HEK293 (cell line): Measurements from ENCODE around the gene ENC1.

Experiments used
- BCL11A ChIP-seq: fragments of 450-650 bp; formaldehyde crosslinking; IDR thresholded peaks from 2 replicates; pipeline ENCODE4 v1.5.1; 2016; ENCODE audit warnings: low read depth, missing biosample characterization, missing genetic modification characterization
- GLI2 ChIP-seq: fragments of 450-650 bp; formaldehyde crosslinking; IDR thresholded peaks from 2 replicates; pipeline ENCODE4; 2017; ENCODE audit warnings: missing biosample characterization, missing genetic modification characterization, low read depth, borderline replicate concordance
- KLF7 ChIP-seq: fragments of 450-650 bp; formaldehyde crosslinking; IDR thresholded peaks from 2 replicates; pipeline ENCODE4 v1.5.1; 2016; ENCODE audit warnings: missing biosample characterization, missing genetic modification characterization, borderline replicate concordance
- MEIS1 ChIP-seq: sonication (generic); formaldehyde crosslinking; IDR thresholded peaks from 2 replicates; pipeline ENCODE4 v1.8.1; 2022; ENCODE audit warnings: missing genetic modification reagents, mild to moderate bottlenecking, borderline replicate concordance
- SCRT1 ChIP-seq: fragments of 450-650 bp; formaldehyde crosslinking; IDR thresholded peaks from 2 replicates; pipeline ENCODE4 v1.5.1; 2016; ENCODE audit warnings: missing biosample characterization, missing genetic modification characterization, borderline replicate concordance
- TCF7L2 ChIP-seq: IDR thresholded peaks from 2 replicates; pipeline ENCODE4 v1.6.1; 2011; ENCODE audit warnings: low read depth, mild to moderate bottlenecking, inconsistent platforms, low read length, moderate library complexity, borderline replicate concordance
- YY2 ChIP-seq: fragments of 450-650 bp; formaldehyde crosslinking; IDR thresholded peaks from 2 replicates; pipeline ENCODE4 v1.5.1; 2016; ENCODE audit warnings: missing biosample characterization, missing genetic modification characterization
- ZBTB1 ChIP-seq: fragments of 450-650 bp; formaldehyde crosslinking; IDR thresholded peaks from 2 replicates; pipeline ENCODE4 v1.5.1; 2016; ENCODE audit warnings: missing biosample characterization, missing genetic modification characterization
- ZBTB10 ChIP-seq: fragments of 450-650 bp; formaldehyde crosslinking; IDR thresholded peaks from 2 replicates; pipeline ENCODE4 v1.5.1; 2016; ENCODE audit warnings: missing biosample characterization, missing genetic modification characterization
- ZBTB21 ChIP-seq: fragments of 450-650 bp; formaldehyde crosslinking; IDR thresholded peaks from 2 replicates; pipeline ENCODE4 v1.5.1; 2017; ENCODE audit warnings: missing biosample characterization, missing genetic modification characterization
- ZBTB49 ChIP-seq: fragments of 450-650 bp; formaldehyde crosslinking; IDR thresholded peaks from 2 replicates; pipeline ENCODE4 v1.5.1; 2016; ENCODE audit warnings: missing biosample characterization, missing genetic modification characterization, low read depth
- ZBTB8A ChIP-seq: fragments of 450-650 bp; formaldehyde crosslinking; IDR thresholded peaks from 2 replicates; pipeline ENCODE4 v1.5.1; 2016; ENCODE audit warnings: missing biosample characterization, missing genetic modification characterization
- ZFP41 ChIP-seq: fragments of 450-650 bp; formaldehyde crosslinking; IDR thresholded peaks from 2 replicates; pipeline ENCODE4 v1.5.1; 2016; ENCODE audit warnings: missing biosample characterization, missing genetic modification characterization, borderline replicate concordance
- ZNF155 ChIP-seq: fragments of 450-650 bp; formaldehyde crosslinking; IDR thresholded peaks from 2 replicates; pipeline ENCODE4 v1.5.1; 2016; ENCODE audit warnings: missing biosample characterization, missing genetic modification characterization
- ZNF16 ChIP-seq: fragments of 450-650 bp; formaldehyde crosslinking; IDR thresholded peaks from 2 replicates; pipeline ENCODE4 v1.5.1; 2016; ENCODE audit warnings: low read depth, missing biosample characterization, missing genetic modification characterization
- ZNF202 ChIP-seq: fragments of 450-650 bp; formaldehyde crosslinking; IDR thresholded peaks from 2 replicates; pipeline ENCODE4 v1.5.1; 2016; ENCODE audit warnings: missing biosample characterization, missing genetic modification characterization, borderline replicate concordance
- ZNF350 ChIP-seq: fragments of 450-650 bp; formaldehyde crosslinking; IDR thresholded peaks from 2 replicates; pipeline ENCODE4 v1.5.0; 2017; ENCODE audit warnings: missing biosample characterization, mild to moderate bottlenecking, missing genetic modification characterization
- ZNF366 ChIP-seq: fragments of 450-650 bp; formaldehyde crosslinking; conservative IDR thresholded peaks from 2 replicates; pipeline ENCODE4 v1.5.1; 2016; ENCODE audit warnings: missing biosample characterization, missing genetic modification characterization
- ZNF416 ChIP-seq: fragments of 450-650 bp; formaldehyde crosslinking; IDR thresholded peaks from 2 replicates; pipeline ENCODE4 v1.5.1; 2016; ENCODE audit warnings: missing biosample characterization, missing genetic modification characterization
- ZNF423 ChIP-seq: fragments of 450-650 bp; formaldehyde crosslinking; IDR thresholded peaks from 2 replicates; pipeline ENCODE4 v1.5.1; 2016; ENCODE audit warnings: missing biosample characterization, missing genetic modification characterization
- ZNF596 ChIP-seq: fragments of 450-650 bp; IDR thresholded peaks from 2 replicates; pipeline ENCODE4 v1.5.0; 2018; ENCODE audit warnings: missing biosample characterization, mild to moderate bottlenecking, missing genetic modification characterization, moderate library complexity
- ZNF624 ChIP-seq: fragments of 450-650 bp; formaldehyde crosslinking; IDR thresholded peaks from 2 replicates; pipeline ENCODE4 v1.5.1; 2017; ENCODE audit warnings: missing biosample characterization, missing genetic modification characterization
- ZNF664 ChIP-seq: fragments of 450-650 bp; formaldehyde crosslinking; IDR thresholded peaks from 2 replicates; pipeline ENCODE4 v1.5.1; 2016; ENCODE audit warnings: missing biosample characterization, missing genetic modification characterization
- ZNF707 ChIP-seq: fragments of 450-650 bp; formaldehyde crosslinking; IDR thresholded peaks from 2 replicates; pipeline ENCODE4 v1.5.1; 2016; ENCODE audit warnings: missing biosample characterization, missing genetic modification characterization
- TF ChIP-seq, protein P1 (sequence below): fragments of 450-650 bp; formaldehyde crosslinking; IDR thresholded peaks from 2 replicates; pipeline ENCODE4 v1.5.1; 2017; ENCODE audit warnings: missing biosample characterization, missing genetic modification characterization
- TF ChIP-seq, protein P2 (sequence below): fragments of 450-650 bp; formaldehyde crosslinking; IDR thresholded peaks from 2 replicates; pipeline ENCODE4 v1.5.1; 2016; ENCODE audit warnings: missing biosample characterization, missing genetic modification characterization, borderline replicate concordance

The ENC1 gene

DNA sequence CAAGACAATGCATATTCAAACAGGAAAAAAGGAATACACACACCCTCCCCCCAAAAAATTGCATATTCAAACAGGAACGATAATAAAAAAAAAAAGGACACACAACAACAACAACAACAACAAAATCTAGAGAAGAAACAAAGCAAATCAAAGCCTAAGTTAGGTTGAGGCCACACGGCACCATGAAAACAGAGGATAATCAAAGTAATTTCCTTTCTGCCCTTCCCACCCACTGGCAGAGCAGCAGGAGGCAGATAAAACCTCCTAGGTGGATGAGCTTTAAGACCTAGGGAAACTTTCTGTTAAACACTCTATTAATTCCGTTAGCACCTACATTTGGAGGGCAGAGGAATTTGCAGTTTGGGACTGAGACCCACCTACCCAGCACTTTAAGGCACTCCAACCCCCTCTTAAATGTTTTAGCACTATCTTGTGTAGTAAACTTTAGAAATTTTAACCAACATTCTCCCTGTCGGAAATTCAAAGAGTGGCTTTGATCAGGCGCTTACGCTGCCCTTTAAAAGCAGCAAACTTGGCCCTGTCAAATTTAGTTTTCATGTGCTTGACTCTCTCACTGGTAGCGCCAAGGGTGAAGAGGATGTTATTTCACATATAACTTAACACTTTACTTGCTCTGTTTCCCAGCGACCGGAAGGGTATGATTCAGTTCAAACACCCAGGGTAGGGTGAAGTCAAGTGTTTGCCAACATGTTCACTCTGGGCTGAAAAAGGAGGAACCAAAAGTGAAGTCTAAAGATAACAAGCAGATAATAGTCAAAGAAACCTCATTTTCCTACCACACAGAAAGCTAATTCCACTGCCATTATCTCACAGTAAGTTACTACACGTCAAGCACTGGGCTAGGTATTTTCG is 9.2 kb downstream of the ENC1 start (continued):
- TF ChIP-seq SCRT1 (tag by site-specific recombination): no peak
- no peak for TF ChIP-seq ZNF16 (tag by site-specific recombination)
- 0 out of 2 replicates have a peak, but pooled peaks have one; percentile 7 for TF ChIP-seq ZNF664 (tag by site-specific recombination)
- TF ChIP-seq ZNF596 (tag by site-specific recombination): no peak
- no peak for TF ChIP-seq ZNF350 (tag by site-specific recombination)
- TF ChIP-seq ZBTB10 (tag by site-specific recombination): no peak
- no peak for TF ChIP-seq ZBTB49
- TF ChIP-seq YY2 (tag by site-specific recombination): no peak
- no peak for TF ChIP-seq ZNF202 (tag by site-specific recombination)
- peak; percentile 63; the same call in 1 of the 2 replicates for TF ChIP-seq TCF7L2
- TF ChIP-seq ZNF624 (tag by site-specific recombination): no peak
- no peak for TF ChIP-seq ZNF366 (tag by site-specific recombination)
- no peak for TF ChIP-seq ZBTB1 (tag by site-specific recombination)
- TF ChIP-seq ZBTB21: no peak
- no peak for TF ChIP-seq GLI2 (tag by site-specific recombination)
- TF ChIP-seq ZNF155 (tag by site-specific recombination): no peak
- peak; percentile 26; the same call in 1 of the 2 replicates for TF ChIP-seq ZNF423 (tag by site-specific recombination)
- TF ChIP-seq MEIS1 (CRISPR knock-in tag): no peak
- TF ChIP-seq ZNF707 (tag by site-specific recombination): no peak
- TF ChIP-seq KLF7 (tag by site-specific recombination): no peak
- TF ChIP-seq, protein P1, sequence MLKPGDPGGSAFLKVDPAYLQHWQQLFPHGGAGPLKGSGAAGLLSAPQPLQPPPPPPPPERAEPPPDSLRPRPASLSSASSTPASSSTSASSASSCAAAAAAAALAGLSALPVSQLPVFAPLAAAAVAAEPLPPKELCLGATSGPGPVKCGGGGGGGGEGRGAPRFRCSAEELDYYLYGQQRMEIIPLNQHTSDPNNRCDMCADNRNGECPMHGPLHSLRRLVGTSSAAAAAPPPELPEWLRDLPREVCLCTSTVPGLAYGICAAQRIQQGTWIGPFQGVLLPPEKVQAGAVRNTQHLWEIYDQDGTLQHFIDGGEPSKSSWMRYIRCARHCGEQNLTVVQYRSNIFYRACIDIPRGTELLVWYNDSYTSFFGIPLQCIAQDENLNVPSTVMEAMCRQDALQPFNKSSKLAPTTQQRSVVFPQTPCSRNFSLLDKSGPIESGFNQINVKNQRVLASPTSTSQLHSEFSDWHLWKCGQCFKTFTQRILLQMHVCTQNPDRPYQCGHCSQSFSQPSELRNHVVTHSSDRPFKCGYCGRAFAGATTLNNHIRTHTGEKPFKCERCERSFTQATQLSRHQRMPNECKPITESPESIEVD (tag by site-specific recombination): peak; percentile 68
- no peak for TF ChIP-seq BCL11A (tag by site-specific recombination)
- TF ChIP-seq, protein P2, sequence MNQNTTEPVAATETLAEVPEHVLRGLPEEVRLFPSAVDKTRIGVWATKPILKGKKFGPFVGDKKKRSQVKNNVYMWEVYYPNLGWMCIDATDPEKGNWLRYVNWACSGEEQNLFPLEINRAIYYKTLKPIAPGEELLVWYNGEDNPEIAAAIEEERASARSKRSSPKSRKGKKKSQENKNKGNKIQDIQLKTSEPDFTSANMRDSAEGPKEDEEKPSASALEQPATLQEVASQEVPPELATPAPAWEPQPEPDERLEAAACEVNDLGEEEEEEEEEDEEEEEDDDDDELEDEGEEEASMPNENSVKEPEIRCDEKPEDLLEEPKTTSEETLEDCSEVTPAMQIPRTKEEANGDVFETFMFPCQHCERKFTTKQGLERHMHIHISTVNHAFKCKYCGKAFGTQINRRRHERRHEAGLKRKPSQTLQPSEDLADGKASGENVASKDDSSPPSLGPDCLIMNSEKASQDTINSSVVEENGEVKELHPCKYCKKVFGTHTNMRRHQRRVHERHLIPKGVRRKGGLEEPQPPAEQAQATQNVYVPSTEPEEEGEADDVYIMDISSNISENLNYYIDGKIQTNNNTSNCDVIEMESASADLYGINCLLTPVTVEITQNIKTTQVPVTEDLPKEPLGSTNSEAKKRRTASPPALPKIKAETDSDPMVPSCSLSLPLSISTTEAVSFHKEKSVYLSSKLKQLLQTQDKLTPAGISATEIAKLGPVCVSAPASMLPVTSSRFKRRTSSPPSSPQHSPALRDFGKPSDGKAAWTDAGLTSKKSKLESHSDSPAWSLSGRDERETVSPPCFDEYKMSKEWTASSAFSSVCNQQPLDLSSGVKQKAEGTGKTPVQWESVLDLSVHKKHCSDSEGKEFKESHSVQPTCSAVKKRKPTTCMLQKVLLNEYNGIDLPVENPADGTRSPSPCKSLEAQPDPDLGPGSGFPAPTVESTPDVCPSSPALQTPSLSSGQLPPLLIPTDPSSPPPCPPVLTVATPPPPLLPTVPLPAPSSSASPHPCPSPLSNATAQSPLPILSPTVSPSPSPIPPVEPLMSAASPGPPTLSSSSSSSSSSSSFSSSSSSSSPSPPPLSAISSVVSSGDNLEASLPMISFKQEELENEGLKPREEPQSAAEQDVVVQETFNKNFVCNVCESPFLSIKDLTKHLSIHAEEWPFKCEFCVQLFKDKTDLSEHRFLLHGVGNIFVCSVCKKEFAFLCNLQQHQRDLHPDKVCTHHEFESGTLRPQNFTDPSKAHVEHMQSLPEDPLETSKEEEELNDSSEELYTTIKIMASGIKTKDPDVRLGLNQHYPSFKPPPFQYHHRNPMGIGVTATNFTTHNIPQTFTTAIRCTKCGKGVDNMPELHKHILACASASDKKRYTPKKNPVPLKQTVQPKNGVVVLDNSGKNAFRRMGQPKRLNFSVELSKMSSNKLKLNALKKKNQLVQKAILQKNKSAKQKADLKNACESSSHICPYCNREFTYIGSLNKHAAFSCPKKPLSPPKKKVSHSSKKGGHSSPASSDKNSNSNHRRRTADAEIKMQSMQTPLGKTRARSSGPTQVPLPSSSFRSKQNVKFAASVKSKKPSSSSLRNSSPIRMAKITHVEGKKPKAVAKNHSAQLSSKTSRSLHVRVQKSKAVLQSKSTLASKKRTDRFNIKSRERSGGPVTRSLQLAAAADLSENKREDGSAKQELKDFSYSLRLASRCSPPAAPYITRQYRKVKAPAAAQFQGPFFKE: no peak
- peak; percentile 27 for TF ChIP-seq ZBTB8A (tag by site-specific recombination)
- no peak for TF ChIP-seq ZFP41 (tag by site-specific recombination)
- no peak for TF ChIP-seq ZNF416
